Measurements from ENCODE around the gene OMA1.

- TF ChIP-seq EZH2 (IDR thresholded peaks at IDR 0.05; ENCODE audit: borderline replicate concordance, low read depth, low read length, poor library complexity, severe bottlenecking), result no peak
- no peak for TF ChIP-seq CTCF (conservative IDR thresholded peaks at IDR 0.05; ENCODE audit: low read depth, low read length)
Observed at GRCh38 chr1:58437623-58438022, 108.9 kb downstream of the OMA1 start.

Data from A673 (cell line).